ENCODE results near the gene SHC4. TPM values are rescaled to one million over a fixed set of nuclear protein-coding genes. Genes with fewer than 3 reads are reported as not detected.

SHC4 gene
- polyA plus RNA-seq, 1 donor from 2014 or later = 4.5 TPM

DNA sequence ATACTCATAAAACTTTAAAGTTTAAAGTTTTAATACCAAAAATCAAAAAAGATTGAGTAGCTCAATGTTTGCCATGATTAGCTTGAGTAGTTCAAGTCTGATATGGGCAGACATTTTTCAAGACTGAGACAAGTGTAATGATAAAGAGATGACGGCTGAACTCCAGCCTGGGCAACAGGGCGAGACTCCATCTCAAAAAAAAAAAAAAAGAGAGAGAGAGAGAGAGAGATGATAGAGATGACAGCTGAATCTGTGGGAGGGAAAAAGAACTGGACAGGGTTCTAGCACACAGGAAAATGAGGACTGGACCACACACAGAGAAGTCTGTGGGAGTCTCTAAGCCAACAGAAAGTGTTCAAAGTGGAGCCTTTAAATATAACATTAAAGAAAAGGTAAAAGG is 178.0 kb downstream of the SHC4 start:
- H3K79me2 ChIP-seq (replicated peaks; ENCODE audit: insufficient read depth, low read length) = no peaks in the 10 kb centered on the region
- H3K27me3 ChIP-seq (ENCODE audit: insufficient read depth, low read depth, low read length) = no peaks in the 10 kb centered on the region
- H2AFZ ChIP-seq (ENCODE audit: low read depth, low read length) = no peak overlapping the region
- no peaks in the 10 kb centered on the region for H4K20me1 ChIP-seq (ENCODE audit: insufficient read depth)
- H3K27ac ChIP-seq (ENCODE audit: low read length) = no peak overlapping the region
- TF ChIP-seq RAD21 (conservative IDR thresholded peaks at IDR 0.05) = no peak
- TF ChIP-seq MXI1 (conservative IDR thresholded peaks at IDR 0.05; ENCODE audit: poor library complexity, severe bottlenecking) = no peak
- TF ChIP-seq TAF1 (IDR thresholded peaks at IDR 0.05; ENCODE audit: low read depth) = no peak
- TF ChIP-seq POLR2AphosphoS5 (IDR thresholded peaks at IDR 0.05) = no peak
- TF ChIP-seq, protein P1, sequence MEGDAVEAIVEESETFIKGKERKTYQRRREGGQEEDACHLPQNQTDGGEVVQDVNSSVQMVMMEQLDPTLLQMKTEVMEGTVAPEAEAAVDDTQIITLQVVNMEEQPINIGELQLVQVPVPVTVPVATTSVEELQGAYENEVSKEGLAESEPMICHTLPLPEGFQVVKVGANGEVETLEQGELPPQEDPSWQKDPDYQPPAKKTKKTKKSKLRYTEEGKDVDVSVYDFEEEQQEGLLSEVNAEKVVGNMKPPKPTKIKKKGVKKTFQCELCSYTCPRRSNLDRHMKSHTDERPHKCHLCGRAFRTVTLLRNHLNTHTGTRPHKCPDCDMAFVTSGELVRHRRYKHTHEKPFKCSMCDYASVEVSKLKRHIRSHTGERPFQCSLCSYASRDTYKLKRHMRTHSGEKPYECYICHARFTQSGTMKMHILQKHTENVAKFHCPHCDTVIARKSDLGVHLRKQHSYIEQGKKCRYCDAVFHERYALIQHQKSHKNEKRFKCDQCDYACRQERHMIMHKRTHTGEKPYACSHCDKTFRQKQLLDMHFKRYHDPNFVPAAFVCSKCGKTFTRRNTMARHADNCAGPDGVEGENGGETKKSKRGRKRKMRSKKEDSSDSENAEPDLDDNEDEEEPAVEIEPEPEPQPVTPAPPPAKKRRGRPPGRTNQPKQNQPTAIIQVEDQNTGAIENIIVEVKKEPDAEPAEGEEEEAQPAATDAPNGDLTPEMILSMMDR (IDR thresholded peaks at IDR 0.05; ENCODE audit: poor library complexity, severe bottlenecking) = no peak
- TF ChIP-seq, protein P2, sequence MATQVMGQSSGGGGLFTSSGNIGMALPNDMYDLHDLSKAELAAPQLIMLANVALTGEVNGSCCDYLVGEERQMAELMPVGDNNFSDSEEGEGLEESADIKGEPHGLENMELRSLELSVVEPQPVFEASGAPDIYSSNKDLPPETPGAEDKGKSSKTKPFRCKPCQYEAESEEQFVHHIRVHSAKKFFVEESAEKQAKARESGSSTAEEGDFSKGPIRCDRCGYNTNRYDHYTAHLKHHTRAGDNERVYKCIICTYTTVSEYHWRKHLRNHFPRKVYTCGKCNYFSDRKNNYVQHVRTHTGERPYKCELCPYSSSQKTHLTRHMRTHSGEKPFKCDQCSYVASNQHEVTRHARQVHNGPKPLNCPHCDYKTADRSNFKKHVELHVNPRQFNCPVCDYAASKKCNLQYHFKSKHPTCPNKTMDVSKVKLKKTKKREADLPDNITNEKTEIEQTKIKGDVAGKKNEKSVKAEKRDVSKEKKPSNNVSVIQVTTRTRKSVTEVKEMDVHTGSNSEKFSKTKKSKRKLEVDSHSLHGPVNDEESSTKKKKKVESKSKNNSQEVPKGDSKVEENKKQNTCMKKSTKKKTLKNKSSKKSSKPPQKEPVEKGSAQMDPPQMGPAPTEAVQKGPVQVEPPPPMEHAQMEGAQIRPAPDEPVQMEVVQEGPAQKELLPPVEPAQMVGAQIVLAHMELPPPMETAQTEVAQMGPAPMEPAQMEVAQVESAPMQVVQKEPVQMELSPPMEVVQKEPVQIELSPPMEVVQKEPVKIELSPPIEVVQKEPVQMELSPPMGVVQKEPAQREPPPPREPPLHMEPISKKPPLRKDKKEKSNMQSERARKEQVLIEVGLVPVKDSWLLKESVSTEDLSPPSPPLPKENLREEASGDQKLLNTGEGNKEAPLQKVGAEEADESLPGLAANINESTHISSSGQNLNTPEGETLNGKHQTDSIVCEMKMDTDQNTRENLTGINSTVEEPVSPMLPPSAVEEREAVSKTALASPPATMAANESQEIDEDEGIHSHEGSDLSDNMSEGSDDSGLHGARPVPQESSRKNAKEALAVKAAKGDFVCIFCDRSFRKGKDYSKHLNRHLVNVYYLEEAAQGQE (IDR thresholded peaks at IDR 0.05; ENCODE audit: borderline replicate concordance) = no peak
- no peak for TF ChIP-seq EP300 (conservative IDR thresholded peaks at IDR 0.05; ENCODE audit: poor library complexity, severe bottlenecking)
- no peak for TF ChIP-seq SMC3 (conservative IDR thresholded peaks at IDR 0.05; ENCODE audit: poor library complexity)
- no peak for TF ChIP-seq EZH2 (IDR thresholded peaks at IDR 0.05; ENCODE audit: borderline replicate concordance, insufficient read depth, low read length, poor library complexity, severe bottlenecking)
- no peaks in the 10 kb centered on the region for H3F3A ChIP-seq (ENCODE audit: insufficient read depth, low read length, poor library complexity, severe bottlenecking)
- H3K9me3 ChIP-seq (ENCODE audit: low read length) = no peaks in the 10 kb centered on the region
- H3K36me3 ChIP-seq (ENCODE audit: insufficient read depth, low read length) = no peaks in the 10 kb centered on the region
- no peaks in the 10 kb centered on the region for H3K9me2 ChIP-seq (ENCODE audit: insufficient read depth, low read length)
- no peak overlapping the region for H3K9ac ChIP-seq (ENCODE audit: low read length)
- no peak overlapping the region for H3K4me2 ChIP-seq (ENCODE audit: low read length)
- H3K4me3 ChIP-seq (ENCODE audit: low read length) = no peak overlapping the region

DNA sequence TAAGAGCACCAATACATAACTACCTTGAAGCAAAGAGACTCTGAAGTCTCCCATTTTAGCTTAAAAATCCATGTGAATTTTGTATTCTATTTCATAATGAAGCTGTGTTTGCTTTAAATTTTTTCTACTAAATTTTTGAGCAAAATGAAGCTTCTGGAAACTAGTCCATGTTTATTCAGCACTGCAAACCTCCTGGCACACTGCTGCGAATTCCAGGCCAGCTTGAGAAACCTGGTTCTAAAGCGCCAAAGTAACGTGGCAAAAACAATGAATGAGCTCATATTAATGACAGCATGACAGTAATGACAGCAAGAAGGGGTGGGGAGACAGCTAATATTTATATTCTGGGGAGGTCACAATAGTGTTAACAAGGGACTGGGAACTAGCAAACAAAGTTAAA is 178.5 kb downstream of the SHC4 start:
- no peak overlapping the region for H3K27ac ChIP-seq (ENCODE audit: low read length)

More for the DNA sequence above, 178.5 kb downstream of the SHC4 start:
- no peaks in the 10 kb centered on the region for H3K79me2 ChIP-seq (replicated peaks; ENCODE audit: insufficient read depth, low read length)
- H2AFZ ChIP-seq (ENCODE audit: low read depth, low read length) = no peak overlapping the region
- H3K9me2 ChIP-seq (ENCODE audit: insufficient read depth, low read length) = no peaks in the 10 kb centered on the region
- H3K9ac ChIP-seq (ENCODE audit: low read length) = no peak overlapping the region
- no peaks in the 10 kb centered on the region for H3K27me3 ChIP-seq (ENCODE audit: insufficient read depth, low read depth, low read length)
- no peak overlapping the region for H3K4me2 ChIP-seq (ENCODE audit: low read length)
- no peak overlapping the region for H3K4me3 ChIP-seq (ENCODE audit: low read length)
- H3F3A ChIP-seq (ENCODE audit: insufficient read depth, low read length, poor library complexity, severe bottlenecking) = no peaks in the 10 kb centered on the region
- TF ChIP-seq POLR2AphosphoS5 (IDR thresholded peaks at IDR 0.05) (no peak), RAD21 (conservative IDR thresholded peaks at IDR 0.05) (no peak), EP300 (conservative IDR thresholded peaks at IDR 0.05; ENCODE audit: poor library complexity, severe bottlenecking) (no peak), TAF1 (IDR thresholded peaks at IDR 0.05; ENCODE audit: low read depth) (no peak), MXI1 (conservative IDR thresholded peaks at IDR 0.05; ENCODE audit: poor library complexity, severe bottlenecking) (no peak), SMC3 (conservative IDR thresholded peaks at IDR 0.05; ENCODE audit: poor library complexity) (no peak), EZH2 (IDR thresholded peaks at IDR 0.05; ENCODE audit: borderline replicate concordance, insufficient read depth, low read length, poor library complexity, severe bottlenecking) (no peak)
- TF ChIP-seq, protein P1 (IDR thresholded peaks at IDR 0.05; ENCODE audit: poor library complexity, severe bottlenecking) = no peak
- TF ChIP-seq, protein P2 (IDR thresholded peaks at IDR 0.05; ENCODE audit: borderline replicate concordance) = no peak
- no peaks in the 10 kb centered on the region for H3K9me3 ChIP-seq (ENCODE audit: low read length)
- H3K36me3 ChIP-seq (ENCODE audit: insufficient read depth, low read length) = no peaks in the 10 kb centered on the region
- no peaks in the 10 kb centered on the region for H4K20me1 ChIP-seq (ENCODE audit: insufficient read depth)
